AG04450 (cell line): ENCODE data around the gene GNA14. TPM values are rescaled to one million over a fixed set of nuclear protein-coding genes. Genes with fewer than 3 reads are reported as not detected.

Experiments
- CTCF ChIA-PET: fragments of 300-600, 350-600 bp; formaldehyde crosslinking; extraction: SDS; loops from one replicate; lab custom pipeline; 2022; ENCODE audit warnings: antibody characterized with exemption, inconsistent platforms; lab: Charles Lee
- POLR2A ChIA-PET: fragments of 350-600 bp; formaldehyde crosslinking; extraction: SDS; loops from one replicate; lab custom pipeline; 2021; ENCODE audit warnings: antibody characterized with exemption, inconsistent platforms; lab: Yijun Ruan, JAX
- DNase-seq: peaks from one replicate; pipeline ENCODE4 v3.0.0-alpha.2; 2011; ENCODE audit warnings: low read depth, low spot score
- H3K27ac ChIP-seq: one replicate; pipeline ENCODE4 v1.5.1; 2012; ENCODE audit warnings: low read depth, low read length, control low read depth
- H3K27me3 ChIP-seq: one replicate; pipeline ENCODE4 v1.6.0; 2012; ENCODE audit warnings: low read length; ENCODE audit not compliant: control insufficient read depth, insufficient read depth
- H3K4me3 ChIP-seq: 2 replicates; pipeline ENCODE4 v1.5.1; 2011; ENCODE audit warnings: mild to moderate bottlenecking, low read depth, low read length, control low read depth
- H3K9me3 ChIP-seq: 2 replicates; pipeline ENCODE4 v1.5.1; 2012; ENCODE audit warnings: low read length; ENCODE audit not compliant: control insufficient read depth, insufficient read depth
- CTCF ChIP-seq: IDR thresholded peaks from 2 replicates; pipeline ENCODE4 v1.5.1; 2011; ENCODE audit warnings: low read depth, low read length, control low read depth, inconsistent platforms
- polyA plus RNA-seq: library from polyadenylated mRNA; depleted of rRNA; stranded (reverse); fragments of >200 nt; gene quantifications from 2 replicates; pipeline ENCODE4 v1.2.3, GENCODE V29; 2011

The GNA14 gene
- polyA plus RNA-seq, 1 experiment, result 0.11 TPM

GRCh38 chr9:77435277-77435676 lies 212.8 kb downstream of the GNA14 start:
- POLR2A ChIA-PET, result no interaction called here
- no peak for TF ChIP-seq CTCF

GRCh38 chr9:77433675-77434445 lies 214.3 kb downstream of the GNA14 start:
- H3K9me3 ChIP-seq, result no peaks in the 10 kb centered on the region
- ChIA-PET CTCF (interaction anchor here (0.5 to 4.5 kb wide), 57 partner anchors 9 to 688 kb away, joined by 3 to 75 read pairs (median 4); no protein-coding TSS in a partner anchor), POLR2A (interaction anchor here (1.9 kb wide), 1 partner anchor 318 kb away, joined by 7 read pairs; no protein-coding TSS in a partner anchor)
- H3K27me3 ChIP-seq, result no peaks in the 10 kb centered on the region
- peak; percentile 100 for TF ChIP-seq CTCF
- DNase-seq, result no peak
- no peak overlapping the region for H3K27ac ChIP-seq
- H3K4me3 ChIP-seq, result no peak overlapping the region

More at GRCh38 chr9:77435277-77435676, 212.8 kb downstream of the GNA14 start:
- no peaks in the 10 kb centered on the region for H3K27me3 ChIP-seq
- no peak overlapping the region for H3K4me3 ChIP-seq
- DNase-seq, result no peak
- H3K9me3 ChIP-seq, result no peaks in the 10 kb centered on the region
- CTCF ChIA-PET, result interaction anchor here (1.0 to 4.5 kb wide), 5 partner anchors 22 to 600 kb away, joined by 3 to 75 read pairs (median 34); no protein-coding TSS in a partner anchor
- H3K27ac ChIP-seq, result no peak overlapping the region

DNA sequence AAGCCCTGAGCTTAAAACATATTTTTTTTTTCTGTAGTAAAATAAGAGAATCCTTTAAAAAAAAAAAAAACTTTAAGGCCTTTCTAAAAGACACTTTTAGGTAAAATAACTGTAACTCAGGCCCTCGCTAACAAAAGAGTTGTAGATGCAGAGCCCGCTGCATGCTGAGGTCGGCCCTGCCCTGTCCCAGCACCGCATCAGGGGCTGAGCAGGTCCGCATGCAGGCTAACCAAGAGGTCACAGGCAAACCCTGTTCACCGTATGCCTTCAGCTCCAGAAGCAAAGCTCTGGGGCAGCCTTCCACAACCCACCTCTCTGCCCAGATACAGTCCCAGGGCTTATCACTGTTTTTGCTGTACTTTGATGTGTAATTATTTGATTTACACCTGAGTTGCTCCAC lies 216.1 kb downstream of the GNA14 start:
- Histone ChIP-seq H3K4me3 (no peak overlapping the region), H3K27me3 (no peaks in the 10 kb centered on the region), H3K27ac (no peak overlapping the region), H3K9me3 (no peaks in the 10 kb centered on the region)
- CTCF ChIA-PET, result interaction anchor here (0.6 to 4.5 kb wide), 10 partner anchors 11 to 690 kb away, joined by 3 to 75 read pairs (median 4); no protein-coding TSS in a partner anchor
- no peak for TF ChIP-seq CTCF
- DNase-seq, result no peak
- POLR2A ChIA-PET, result no interaction called here

DNA sequence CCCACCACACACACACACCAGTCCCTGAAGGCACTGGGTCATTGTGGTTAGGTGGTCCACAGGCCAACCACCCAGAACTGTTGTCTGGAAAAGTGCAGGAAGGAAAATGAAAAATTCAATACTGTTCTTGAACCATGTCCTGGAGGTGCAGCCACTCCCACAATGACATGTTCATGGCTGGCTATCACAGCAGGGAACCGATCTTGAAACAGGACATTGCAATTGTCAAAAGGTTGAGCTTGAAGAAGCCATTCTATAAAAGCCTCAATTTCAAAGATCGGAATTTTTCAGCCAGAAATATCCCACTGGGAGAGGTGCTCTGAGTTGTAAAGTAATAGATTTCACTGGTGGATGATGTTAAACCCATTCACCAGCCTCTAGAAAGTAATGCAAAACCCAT lies 218.2 kb downstream of the GNA14 start:
- no peaks in the 10 kb centered on the region for H3K27me3 ChIP-seq
- CTCF ChIA-PET, result interaction anchor here (0.8 to 1.3 kb wide), 6 partner anchors 13 to 692 kb away, joined by 3 to 4 read pairs (median 3); no protein-coding TSS in a partner anchor
- no peak overlapping the region for H3K27ac ChIP-seq
- H3K4me3 ChIP-seq, result no peak overlapping the region
- no peaks in the 10 kb centered on the region for H3K9me3 ChIP-seq
- DNase-seq, result no peak
- TF ChIP-seq CTCF, result no peak
- POLR2A ChIA-PET, result no interaction called here
